NCI-H2029 treated with DMSO at 0.1 percent for 48 hours (cell line): Measurements from ENCODE around the gene LGALS9B.
"Not testable (repeated sequence)": the region's sequence is repeated elsewhere in the genome, so short reads cannot be mapped to it uniquely, and the experiment has no call there.

Experiments
- DNase-seq: peaks from one replicate; lab custom pipeline; 2025; lab: John Stamatoyannopoulos, UW

Gene LGALS9B

GRCh38 chr17:20416381-20416911 lies 50.9 kb downstream of the LGALS9B start:
- not testable (repeated sequence) for DNase-seq

DNA sequence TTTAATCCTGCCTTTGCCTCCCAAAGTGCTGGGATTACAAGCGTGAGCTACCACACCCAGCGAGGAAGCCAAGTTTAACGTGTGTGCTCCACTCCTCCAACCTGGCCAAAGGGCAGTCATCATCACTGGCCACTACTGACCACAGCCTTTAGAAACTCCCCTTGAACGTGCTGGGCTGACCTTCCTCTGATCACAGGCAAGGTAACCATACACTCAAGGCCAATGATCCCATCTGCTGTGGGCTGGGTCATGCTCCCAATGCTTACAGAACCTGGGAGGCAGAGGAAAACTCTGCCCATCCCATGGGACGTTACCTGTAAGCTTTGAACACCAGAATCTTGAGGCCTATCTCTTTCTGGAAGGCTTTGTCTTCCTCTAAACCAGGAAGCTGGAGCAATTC lies 51.9 kb downstream of the LGALS9B start:
- not testable (repeated sequence) for DNase-seq

DNA sequence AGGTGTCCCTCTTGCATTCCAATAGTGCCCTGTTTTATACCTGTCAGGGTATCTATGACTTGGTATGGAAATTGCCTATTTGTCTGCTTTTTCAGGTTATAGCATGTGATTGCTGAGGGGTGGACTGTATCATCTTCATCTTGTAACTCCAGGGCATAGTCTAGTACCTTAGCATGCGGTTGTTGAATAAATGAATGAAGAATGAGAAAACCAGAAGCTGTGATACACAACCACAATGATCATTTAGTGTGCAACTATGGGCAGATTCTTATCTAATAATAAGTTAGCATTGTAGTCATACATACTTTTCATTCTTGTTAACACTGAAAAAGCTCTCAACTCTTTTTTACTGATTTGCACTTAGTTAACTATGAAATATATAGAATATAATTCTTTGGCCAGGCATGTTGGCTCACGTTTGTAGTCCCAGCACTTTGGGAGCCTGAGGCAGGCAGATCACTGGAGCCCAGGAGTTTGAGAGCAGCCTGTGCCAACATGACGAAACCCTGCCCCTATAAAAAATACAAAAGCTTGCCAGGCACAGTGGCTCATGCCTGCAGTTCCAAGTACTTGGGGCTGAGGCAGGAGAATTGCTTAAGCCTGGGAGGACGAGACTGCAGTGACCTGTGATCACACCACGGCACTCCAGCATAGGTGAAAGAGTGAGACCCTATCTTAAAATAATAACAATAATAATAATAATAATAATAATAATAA lies 65.9 kb downstream of the LGALS9B start:
- DNase-seq: not testable (repeated sequence)

GRCh38 chr17:20400559-20401305 lies 66.6 kb downstream of the LGALS9B start:
- not testable (repeated sequence) for DNase-seq
